Measurements from ENCODE around the gene ATP11C.
"Not testable (repeated sequence)": the region's sequence is repeated elsewhere in the genome, so short reads cannot be mapped to it uniquely, and the experiment has no call there.

Gene ATP11C

DNA sequence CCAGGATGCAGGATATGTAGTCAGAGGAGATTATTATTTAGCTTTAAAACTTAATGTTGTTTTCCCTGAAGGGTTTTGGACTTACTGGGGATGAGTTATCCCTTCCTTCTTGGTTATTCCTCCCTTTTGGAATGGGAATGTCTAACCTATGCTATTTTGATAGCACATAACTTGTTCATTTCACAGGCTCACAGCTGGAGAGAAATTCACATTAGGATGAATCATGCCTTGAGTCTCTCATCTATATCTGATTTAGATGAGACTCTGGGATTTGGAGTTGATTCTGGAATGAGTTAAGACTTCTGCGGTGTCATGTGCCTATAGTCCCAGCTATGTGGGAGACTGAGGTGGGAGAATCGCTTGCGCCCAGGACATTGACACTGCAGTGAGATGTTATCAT is 81.1 kb downstream of the ATP11C start:
- no peak for DNase-seq

DNA sequence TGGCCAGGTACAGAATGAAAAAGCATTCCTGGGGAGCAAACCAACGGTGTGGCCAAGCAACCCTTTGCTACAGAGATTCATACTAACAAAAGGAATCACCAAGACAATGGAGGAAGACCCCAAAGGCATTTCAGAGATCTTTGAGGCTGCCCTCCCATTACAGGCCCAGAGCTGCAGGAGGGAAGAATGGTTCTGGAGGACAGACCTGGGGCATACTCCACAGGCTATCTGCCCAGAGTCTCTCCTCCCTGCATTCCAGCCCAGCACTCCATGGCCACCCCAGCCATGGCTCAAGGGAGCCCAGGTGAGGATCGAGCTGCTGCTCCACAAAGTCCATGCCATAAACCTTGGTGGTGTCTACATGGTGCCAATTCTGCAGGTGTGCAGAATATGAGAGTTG is 81.9 kb downstream of the ATP11C start:
- no peak for DNase-seq

DNA sequence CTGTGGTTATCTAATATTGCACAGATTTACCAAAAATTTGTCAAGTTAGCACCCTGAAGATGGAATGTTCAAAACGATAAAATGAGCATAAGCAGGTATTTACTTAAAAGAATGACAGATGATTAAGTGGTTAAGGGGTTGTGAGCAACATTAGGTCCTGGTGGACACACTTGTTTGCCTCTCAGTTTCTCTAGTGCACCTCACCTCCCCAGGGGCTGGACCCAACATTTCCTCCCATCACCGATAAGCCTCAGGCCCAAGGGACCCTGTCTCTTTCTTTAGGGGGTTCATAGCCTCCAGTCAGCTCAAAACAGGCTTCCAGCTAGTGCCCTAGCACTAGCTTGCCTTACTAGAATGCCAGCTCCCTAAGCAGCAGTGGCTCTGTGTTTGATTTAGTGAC is 88.0 kb downstream of the ATP11C start:
- no peak for DNase-seq

DNA sequence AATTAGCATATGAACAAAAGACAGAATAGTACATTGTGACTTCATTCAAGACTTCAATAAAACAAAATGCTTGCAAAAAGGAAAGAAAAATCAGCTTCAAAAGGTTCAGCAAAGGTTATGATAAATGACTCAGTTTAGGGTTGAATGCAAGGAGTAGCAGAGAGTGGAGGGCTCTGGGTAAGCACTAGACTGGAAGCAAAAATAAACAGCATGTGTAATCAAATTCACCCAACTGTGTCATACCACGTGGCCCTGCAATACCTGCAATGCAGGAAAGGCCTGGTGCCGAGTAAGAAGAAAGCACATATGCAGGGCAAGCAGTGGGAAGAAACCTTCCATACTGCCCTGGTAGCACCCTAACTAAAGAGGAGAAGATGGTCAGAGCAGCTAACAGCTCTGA is 88.7 kb downstream of the ATP11C start:
- DNase-seq, result no peak

DNA sequence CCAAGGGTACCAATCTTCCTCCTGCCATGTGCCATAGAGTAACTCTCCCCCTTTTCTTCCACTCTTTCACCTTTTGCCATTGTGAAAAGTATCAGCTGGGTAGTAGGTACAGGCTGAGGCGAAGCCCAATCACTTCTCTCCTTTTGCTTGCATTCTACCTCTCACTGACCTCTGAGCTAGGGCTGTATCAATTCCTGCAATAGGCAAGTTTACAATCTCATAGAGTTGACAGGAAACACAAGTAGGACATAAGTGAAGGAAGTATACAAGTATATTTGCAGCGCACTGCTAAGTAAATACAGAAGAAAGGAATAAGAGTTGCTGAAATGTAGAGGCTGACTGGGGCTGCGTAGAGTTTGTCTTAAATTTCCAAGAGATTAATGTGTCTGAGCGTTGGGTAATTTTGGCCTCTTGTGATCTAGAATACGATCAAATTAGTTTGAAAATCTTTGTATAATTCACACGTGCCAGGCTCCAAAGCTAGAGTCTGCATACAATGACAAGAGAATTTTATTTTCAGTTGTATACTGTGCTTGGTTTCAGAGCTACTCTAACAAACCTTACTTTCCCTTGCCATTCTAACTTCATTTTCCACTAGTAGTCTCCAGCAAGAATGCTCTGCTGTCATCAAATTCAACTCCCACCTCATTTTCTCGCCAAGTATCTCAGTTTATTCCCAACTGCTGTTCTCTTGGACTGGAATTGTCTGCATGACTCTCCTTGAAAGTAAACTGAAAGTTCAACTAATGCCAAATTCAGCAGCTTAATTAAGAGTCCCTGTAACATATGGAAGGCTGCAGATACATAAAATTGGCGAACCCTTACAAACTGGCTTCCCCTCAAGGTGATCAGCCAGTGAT is 90.3 kb downstream of the ATP11C start:
- no peak for DNase-seq

DNA sequence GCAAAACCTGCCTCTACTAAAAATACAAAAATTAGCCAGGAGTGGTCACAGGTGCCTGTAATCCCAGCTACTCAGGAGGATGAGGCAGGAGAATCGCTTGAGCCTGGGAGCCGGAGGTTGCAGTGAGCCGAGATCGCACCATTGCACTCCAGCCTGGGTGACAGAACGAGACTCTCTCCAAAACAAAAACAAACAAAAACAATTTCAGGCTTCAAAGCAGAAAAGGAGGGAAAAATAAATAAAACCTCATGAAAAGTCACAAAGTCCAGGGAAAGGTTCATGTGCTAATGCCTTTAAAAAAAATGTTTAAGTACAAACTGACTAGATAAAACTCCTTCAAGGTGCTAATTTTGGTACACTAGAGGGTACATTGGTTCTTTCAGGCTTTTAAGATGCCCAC is 96.5 kb downstream of the ATP11C start:
- DNase-seq, result not testable (repeated sequence)

DNA sequence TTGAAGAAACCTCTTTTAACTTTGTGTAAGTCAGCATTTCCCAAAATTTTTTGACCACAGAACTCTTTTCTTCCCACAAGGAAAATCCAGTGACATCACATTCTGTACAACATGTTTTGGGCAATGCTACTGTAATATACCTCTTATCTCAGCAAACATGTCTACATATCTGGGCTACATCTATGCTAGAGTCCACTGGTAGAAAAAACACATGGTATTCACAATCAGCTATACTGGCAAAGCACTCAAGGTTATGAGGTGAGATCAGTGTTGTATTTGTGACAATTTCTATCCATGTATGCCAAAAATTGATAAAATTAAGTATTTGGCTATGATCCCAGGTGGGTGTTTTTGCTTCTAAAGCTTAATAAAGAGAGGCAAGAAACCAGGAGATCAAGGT is 98.0 kb downstream of the ATP11C start:
- no peak for DNase-seq

DNA sequence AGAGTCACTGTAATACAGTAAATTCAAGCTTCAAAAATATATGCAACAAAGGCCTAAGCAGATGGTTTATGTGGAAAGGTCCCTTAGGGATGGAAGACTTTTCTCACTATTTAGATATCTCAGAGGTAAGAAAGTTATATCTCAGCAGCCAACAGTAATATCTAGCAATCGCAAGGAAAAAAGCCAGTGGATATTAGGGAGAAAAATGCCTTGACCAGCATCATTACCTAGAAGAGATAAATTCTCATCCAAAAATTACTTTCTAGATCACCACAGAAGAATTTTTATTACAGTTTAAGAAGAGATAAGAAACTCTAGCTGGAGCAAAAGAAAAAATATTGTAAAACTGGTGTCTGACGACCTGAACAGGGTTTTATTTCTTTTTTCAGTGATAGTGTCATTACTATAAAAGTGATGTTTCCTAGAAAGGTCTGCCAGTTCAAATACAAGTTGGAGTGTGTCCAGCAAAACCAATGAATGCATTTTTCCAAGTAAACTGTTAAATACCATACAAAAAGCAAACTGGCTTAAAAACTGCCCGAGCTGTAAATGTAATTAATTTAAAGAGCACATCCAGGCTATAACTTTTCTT is 100.0 kb downstream of the ATP11C start:
- DNase-seq, result no peak

DNA sequence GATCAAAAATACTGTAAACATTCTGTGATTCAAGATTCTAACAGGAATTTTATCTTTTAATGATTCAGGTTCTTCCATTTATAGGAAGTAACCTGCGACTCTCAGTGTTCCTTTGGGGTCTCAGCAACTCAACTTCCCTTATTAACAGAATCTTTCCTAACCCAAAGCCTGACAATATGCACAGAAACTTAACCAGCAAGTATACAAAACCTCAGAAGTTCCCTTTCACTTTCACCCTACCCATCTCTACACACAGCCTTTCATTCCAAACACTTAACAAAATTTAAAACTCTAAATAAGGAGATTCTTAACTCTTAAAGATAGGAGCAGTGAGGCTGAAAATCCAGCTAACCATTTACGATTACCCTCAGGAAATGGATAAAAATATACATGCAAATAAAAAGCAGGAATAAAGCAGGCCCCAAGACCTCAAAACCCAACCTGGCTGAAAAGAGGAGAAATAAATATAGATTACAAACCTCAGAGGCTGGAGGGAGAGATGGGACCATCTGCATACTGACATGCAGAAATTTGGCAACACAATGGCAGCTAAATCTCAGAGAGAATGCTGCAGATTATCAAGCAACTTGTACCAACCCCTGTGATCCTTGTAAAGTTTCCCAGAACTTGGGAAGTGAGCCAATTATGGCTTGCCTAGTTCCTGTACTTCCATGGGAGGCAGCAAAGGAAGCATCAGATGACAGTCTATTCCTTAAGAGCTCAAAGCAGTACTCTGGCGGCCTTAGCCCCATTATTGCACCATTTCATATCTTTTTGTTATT is 101.0 kb downstream of the ATP11C start:
- no peak for DNase-seq

DNA sequence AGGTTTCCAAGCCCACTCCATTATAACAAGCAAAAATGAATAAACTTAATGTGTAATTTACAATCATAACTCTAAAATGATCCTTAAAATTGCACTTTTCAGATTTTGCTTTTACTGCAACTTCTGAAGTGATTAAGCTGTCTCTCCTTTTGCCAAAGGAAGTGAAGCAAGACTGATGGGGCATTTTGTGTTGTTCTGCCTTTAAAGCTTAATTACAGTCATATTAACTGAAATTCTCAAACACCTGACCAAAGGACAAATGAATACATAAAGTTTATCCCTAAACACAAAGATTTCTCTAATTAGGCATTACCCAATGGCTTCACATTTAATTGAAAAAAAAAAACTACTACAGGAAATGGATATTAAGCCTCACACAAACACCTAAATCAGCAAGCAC is 101.8 kb downstream of the ATP11C start:
- DNase-seq, result no peak

DNA sequence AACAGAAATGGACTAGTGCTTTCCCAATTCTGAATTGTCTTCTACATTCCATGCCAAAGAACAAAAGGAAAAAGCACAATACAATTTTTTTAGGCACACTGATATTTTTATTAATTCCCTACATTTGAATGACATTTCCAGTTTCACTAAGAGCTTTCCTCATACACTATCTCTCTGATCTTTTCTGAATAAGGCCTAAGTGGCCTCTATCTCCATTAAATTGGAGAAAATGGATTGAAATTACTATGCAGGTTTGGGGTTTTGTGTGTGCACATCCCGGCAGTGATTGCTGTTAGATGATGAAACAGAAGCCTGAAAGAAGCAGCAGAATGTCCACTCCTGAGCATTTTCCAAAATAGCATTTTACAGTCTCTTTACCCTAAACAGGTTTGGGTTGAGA is 104.0 kb downstream of the ATP11C start:
- DNase-seq, result no peak

DNA sequence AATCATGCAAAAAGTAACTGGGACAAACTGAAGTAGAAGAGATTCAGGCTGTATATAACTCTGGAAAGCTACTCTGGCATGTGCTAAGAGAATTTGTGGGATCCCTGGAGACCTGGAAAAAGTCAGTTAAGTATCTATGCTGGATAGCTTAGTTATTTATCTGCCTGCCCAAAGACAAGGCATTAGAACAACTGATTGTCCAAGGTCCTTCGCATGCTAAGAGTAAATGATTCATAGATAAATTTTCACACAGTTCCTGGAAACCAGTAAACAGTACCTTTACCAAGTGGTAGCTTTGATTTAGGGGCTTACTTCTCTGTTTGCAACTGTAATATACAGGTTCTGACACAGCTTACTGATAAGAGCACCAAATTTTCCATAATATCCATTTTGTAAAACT is 104.8 kb downstream of the ATP11C start:
- DNase-seq, result no peak

DNA sequence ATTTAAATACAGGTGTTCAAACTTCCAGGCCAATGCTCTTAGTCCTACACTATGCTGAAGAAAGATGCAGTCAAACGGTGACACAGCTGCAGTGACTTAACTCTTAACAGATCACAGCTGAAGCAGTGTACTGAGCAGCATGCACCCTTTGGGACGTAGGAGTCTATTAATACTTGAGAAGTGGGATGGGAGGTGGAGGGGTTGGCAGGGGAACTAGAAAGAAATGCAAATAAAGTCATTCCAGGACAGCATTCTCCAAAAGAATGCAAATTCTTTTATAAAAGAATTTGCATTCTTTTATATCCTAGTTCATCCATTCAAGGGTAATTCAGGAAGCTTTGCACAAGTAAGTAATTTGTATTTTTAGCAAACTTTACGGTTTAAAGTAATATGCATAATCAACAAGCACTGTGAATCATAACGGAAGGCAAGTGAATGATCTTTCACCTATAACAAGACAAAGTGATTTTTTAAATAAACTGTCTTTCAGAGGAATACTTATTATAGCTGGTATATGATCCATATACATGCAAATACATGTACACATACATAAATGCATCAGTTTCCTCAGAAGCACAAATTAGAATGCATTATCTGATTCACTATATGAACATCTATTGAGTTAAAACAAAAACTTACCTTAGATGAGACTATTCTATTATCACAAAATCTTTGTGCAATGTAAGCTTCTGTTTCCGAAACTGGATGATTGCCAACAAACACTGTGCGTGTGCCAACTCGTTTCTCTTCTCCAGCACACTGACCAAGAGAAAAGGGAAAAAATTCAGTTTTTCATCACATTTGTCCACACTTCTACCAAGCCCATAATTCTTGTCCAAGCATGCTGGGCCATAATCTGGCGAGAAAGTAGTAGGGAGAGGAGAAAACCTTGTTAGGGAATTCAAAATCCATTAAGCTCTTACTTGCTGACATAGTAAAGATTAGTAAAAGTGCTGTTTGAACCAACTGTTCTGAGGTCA is 106.5 kb downstream of the ATP11C start:
- DNase-seq, result no peak

DNA sequence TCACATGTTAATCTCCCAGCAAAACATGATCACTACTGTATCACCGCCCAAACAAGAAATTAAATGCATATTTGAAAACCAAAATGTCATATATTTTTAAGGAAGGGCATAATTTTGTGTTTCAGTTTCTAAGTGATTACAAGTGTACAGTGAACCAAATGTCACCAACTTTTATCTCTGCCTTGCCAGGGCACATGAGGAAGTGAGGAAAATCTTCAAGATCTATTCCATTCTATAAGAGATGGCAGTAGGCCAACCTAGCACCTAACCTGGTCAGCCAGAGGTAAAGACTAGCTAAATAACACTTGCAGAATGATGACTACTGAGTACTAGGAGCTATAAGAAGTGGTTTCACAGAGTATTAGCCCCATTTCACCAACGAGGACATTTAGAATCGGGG is 107.2 kb downstream of the ATP11C start:
- no peak for DNase-seq

DNA sequence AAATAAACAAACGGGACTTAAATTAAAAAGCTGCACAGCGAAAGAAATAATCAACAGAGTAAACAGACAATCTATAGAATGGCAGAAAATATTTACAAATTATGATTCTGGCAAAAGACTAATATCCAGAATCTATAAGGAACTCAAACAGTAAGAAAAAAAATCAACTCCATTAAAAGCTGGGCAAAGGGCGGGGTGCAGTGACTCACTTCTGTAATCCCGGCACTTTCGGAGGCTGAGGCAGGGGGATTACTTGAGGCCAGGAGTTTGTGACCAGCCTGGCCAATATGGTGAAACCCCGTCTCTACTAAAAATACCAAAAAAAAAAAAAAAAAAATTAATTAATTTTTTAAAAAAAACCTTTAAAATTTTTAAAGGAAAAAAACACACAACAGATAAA is 109.0 kb downstream of the ATP11C start:
- no peak for DNase-seq

DNA sequence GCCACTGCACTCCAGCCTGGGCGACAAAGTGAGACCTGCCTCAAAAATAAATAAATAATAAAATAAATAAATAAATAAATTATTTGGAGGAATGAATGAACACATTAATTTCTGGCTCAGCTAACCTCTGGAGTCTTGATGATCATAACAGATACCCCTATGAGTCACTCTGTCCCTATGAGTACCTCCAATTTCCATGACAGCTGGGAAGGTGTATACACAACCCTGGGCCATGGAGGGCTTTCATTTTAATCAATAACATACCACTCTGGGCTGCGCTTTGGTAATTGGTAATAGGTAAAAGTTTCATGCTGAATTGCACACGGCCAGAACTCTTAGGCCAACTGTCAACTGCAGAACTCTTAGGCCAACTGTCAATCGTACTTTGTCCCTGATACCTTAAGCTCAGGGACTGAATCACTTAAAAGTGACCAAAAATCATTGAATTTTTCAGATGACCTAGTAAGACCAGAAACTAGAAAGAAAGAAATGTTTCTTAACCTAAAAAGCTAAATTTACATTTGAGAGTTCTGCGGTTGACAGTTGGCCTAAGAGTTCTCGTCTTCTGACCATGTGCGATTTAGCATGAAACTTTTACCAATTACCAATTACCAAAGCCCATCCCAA is 112.4 kb downstream of the ATP11C start:
- no peak for DNase-seq

DNA sequence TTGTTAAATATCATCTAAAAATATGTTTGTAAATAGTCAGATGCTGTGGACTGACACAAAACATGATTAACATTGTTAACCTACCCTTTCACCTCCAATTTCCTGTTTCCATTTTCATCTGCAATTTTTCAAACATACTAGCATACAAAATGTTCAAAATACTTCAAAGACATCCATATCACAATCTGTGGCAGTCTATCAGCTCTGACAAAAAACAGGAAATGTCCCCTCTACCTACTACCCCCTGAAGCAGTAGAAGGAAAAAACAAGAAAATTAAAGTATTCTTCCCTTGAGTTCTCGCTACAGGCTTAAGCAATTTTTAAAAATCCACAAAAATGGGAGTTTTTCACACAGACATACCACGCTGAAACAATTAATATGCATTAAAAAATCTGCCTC is 116.6 kb downstream of the ATP11C start:
- DNase-seq, result no peak

DNA sequence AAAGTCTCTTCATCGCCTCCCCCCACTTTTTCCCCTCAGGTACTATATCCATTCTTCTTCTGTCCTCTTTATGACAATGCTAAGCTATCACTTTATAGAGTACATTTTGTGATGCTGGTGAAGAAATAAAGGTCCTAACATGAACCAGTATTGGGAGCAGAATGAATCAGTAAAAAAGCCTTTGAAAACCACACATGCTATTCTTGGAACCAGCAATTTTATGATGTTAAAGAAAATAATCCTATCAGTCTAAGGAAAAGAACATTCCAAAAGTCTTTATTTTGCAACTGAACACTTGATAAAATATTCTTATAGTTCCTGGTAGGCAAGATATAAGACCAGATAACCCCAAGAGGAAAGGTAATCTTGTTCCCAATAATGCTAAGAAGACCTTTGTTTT is 117.1 kb downstream of the ATP11C start:
- DNase-seq, result no peak

DNA sequence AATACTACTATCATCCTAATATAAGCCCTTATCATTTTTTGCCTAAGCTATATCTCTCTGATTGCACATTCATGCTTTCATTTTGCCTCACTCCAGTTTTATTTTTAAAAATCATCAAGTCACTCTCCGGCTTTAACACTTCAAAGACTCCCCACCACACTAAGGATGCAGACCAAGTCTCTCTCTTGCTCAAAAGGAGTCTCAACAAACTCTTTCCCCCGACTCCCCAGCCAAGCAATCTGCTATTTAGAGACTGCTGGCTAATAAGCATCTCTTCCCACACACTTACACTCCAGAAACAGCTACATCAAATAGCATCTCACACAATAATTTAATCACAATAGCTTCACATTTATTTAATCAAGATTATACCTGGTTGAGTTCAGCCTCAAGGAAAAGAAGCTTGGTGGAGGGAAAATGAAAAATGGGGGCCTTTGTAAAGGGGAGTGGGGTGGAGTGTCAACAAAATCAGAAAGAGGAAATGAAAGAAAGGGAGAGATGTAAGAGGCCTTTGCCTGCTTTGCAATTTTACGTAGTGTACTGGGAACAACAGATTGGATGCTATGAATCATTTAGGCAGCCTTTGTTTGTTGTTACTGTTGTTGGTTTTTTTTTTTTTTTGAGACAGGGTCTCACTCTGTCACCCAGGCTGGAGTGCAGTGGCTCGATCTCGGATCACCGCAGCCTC is 120.8 kb downstream of the ATP11C start:
- DNase-seq, result no peak

DNA sequence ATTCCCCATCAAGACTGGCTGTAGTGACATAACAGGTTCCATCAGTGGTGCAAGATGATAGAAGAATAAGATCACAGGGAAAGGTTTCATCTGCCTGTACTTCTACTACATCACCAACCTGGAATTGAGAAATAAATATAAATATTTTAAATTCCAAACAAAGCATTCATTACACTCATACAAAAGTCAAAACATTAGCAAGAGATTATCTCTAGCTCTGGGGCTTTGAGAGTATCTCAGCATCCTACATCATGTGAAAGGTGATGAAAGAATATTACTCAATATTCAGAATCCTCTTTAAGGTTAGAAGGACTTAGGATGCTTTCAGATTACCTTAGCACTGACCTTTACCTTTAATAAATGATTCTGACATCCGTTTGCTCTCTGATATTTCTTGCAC is 128.4 kb downstream of the ATP11C start:
- no peak for DNase-seq

DNA sequence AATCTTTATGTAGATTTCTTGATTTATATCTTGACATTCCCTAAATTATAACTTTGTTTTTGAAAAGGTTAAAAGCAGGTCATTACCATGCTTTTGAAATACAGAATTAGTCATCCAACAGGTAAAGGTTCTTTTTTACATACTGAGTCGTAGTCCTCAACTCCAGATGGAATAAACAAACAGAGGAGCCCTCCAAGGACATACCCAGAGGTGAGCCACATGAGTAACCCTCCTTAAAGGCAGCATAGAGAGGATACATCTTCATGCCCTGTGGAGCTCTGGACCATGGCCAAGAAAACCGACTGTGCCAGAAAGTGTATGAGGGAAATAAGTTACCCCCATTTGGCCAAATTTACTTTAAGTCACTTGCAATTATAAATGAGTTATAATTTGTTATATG is 129.6 kb downstream of the ATP11C start:
- DNase-seq, result no peak

DNA sequence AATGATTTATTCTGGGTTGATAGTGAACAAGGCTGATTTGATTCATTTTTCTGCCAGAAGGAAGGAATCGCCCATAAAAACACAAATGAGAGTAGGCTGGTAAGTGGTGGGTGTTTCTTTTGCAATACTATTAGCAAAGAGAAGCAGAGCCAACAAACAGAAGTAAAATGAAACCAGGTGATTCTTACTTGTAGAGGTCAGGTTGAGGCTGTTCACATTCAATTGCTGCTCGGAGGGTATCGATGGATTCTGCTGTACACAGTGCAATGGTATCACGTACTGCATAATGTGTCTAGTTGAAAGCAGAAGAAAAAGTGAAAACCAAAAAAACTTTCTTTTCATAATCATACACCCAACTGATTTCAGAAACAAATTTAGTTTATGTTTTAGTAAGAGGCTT is 130.8 kb downstream of the ATP11C start:
- DNase-seq, result no peak
